Measurements from ENCODE around the gene PPP1R9A. TPM values are rescaled to one million over a fixed set of nuclear protein-coding genes. Genes with fewer than 3 reads are reported as not detected.

Gene PPP1R9A
- total and polyA plus RNA-seq, 4 donors, result 2.2 to 59.1 (median 14.6) TPM

DNA sequence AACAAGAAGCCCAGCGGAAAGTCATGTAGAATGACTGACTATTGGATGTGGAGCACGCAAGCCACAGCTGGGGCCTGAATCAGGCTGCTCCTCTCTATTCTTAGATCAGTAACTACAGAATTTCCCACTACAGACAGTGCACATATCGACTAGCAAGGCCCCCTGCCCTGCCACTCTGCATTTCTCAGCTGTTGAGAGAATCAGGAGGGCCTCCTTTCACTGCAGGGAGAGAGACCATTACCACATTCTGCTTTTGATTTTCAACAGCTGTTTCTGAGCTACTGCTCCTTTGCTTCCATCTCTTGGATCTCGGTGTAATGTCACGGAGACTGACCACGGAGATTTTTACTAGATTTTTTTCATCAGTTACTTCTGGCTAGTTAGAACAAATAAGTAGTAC is 343.2 kb downstream of the PPP1R9A start:
- ATAC-seq (ENCODE audit: insufficient read depth, low FRiP score) (no peak), DNase-seq (peak; percentile 57 to 76 (median 75))
- WGBS, 2 donors, result 79 to 85% methylated on average over 6 of the region's 6 CpGs
- Histone ChIP-seq H3K27me3 (ENCODE audit: control insufficient read depth in 3 of 3, insufficient read depth in 3 of 3, low read length in 2 of 3) (no peaks in the 10 kb centered on the region), H3K4me3 (no peak overlapping the region), H3K9ac (ENCODE audit: insufficient read depth in 1 of 2, low read length in 2 of 2) (no peak overlapping the region), H3K36me3 (ENCODE audit: control insufficient read depth in 4 of 4, insufficient read depth in 4 of 4, low read length in 4 of 4) (peaks cover 0 to 3% (median 1%) of the 10 kb centered on the region in 4 donors), H3K27ac (ENCODE audit: low read depth in 1 of 2, low read length in 1 of 2) (no peak overlapping the region), H3K9me3 (ENCODE audit: control insufficient read depth in 4 of 4, insufficient read depth in 3 of 4, low read length in 3 of 4) (no peaks in the 10 kb centered on the region), H3K4me1 (ENCODE audit: control insufficient read depth in 5 of 5, insufficient read depth in 5 of 5, low read length in 5 of 5) (peaks cover 0 to 24% (median 0%) of the 10 kb centered on the region in 5 donors)
- TF ChIP-seq, protein P1, sequence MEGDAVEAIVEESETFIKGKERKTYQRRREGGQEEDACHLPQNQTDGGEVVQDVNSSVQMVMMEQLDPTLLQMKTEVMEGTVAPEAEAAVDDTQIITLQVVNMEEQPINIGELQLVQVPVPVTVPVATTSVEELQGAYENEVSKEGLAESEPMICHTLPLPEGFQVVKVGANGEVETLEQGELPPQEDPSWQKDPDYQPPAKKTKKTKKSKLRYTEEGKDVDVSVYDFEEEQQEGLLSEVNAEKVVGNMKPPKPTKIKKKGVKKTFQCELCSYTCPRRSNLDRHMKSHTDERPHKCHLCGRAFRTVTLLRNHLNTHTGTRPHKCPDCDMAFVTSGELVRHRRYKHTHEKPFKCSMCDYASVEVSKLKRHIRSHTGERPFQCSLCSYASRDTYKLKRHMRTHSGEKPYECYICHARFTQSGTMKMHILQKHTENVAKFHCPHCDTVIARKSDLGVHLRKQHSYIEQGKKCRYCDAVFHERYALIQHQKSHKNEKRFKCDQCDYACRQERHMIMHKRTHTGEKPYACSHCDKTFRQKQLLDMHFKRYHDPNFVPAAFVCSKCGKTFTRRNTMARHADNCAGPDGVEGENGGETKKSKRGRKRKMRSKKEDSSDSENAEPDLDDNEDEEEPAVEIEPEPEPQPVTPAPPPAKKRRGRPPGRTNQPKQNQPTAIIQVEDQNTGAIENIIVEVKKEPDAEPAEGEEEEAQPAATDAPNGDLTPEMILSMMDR (IDR thresholded peaks at IDR 0.05; ENCODE audit: control extremely low read depth, extremely low read depth), result no peak

DNA sequence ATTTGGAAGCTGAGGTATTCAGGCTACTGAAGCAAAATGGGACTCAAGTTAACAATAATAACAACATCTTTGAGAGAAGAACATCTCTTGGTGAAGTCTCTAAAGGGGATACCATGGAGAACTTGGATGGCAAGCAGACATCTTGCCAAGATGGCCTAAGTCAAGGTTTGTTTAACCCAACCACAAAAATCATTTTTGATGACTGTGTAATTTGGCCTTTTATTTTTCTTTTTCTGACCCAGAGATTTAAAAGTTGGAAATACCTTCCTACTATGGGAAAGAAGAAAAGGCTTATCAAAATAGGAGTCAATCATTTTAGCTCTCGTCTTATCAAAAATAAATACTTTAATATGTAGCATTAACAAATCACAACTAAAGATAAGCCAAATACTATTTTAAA is 344.6 kb downstream of the PPP1R9A start:
- DNase-seq (no peak), ATAC-seq (ENCODE audit: insufficient read depth, low FRiP score) (no peak)
- TF ChIP-seq, protein P1 (IDR thresholded peaks at IDR 0.05; ENCODE audit: control extremely low read depth, extremely low read depth), result no peak
- Histone ChIP-seq H3K36me3 (ENCODE audit: control insufficient read depth in 4 of 4, insufficient read depth in 4 of 4, low read length in 4 of 4) (peaks cover 0 to 3% (median 1%) of the 10 kb centered on the region in 4 donors), H3K27me3 (ENCODE audit: control insufficient read depth in 3 of 3, insufficient read depth in 3 of 3, low read length in 2 of 3) (no peaks in the 10 kb centered on the region), H3K9ac (ENCODE audit: insufficient read depth in 1 of 2, low read length in 2 of 2) (no peak overlapping the region), H3K9me3 (ENCODE audit: control insufficient read depth in 4 of 4, insufficient read depth in 3 of 4, low read length in 3 of 4) (no peaks in the 10 kb centered on the region), H3K4me1 (ENCODE audit: control insufficient read depth in 5 of 5, insufficient read depth in 5 of 5, low read length in 5 of 5) (peaks cover 0 to 20% (median 0%) of the 10 kb centered on the region in 5 donors), H3K4me3 (no peak overlapping the region), H3K27ac (ENCODE audit: low read depth in 1 of 2, low read length in 1 of 2) (no peak overlapping the region)
- WGBS, 2 donors, result 94 to 100% methylated on average over 1 of the region's 1 CpG

DNA sequence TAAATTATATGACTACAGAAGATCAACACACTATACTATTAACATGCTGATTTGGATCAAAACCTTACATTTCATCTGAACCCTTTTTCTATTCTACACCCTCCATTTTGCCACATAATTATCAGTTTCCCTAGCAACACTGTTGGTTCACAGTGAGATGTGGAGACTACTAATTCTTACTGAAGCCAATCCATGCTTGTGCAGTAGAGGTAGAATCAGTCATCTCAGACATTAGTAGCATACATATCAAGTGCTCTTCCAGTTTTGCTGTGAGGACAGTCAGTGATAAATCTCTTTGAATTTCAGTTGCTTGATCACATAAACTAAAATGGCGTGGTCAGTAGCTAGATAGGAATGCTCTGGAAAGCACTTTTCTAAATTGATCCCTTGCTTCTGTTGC is 346.6 kb downstream of the PPP1R9A start:
- 90 to 96% methylated on average over 1 of the region's 1 CpG for WGBS, 2 donors
- H3K27me3 ChIP-seq (ENCODE audit: control insufficient read depth in 3 of 3, insufficient read depth in 3 of 3, low read length in 2 of 3), result no peaks in the 10 kb centered on the region
- no peak for ATAC-seq (ENCODE audit: insufficient read depth, low FRiP score)

More for the DNA sequence above, 346.6 kb downstream of the PPP1R9A start:
- Histone ChIP-seq H3K9me3 (ENCODE audit: control insufficient read depth in 4 of 4, insufficient read depth in 3 of 4, low read length in 3 of 4) (no peaks in the 10 kb centered on the region), H3K27ac (ENCODE audit: low read depth in 1 of 2, low read length in 1 of 2) (no peak overlapping the region), H3K4me1 (ENCODE audit: control insufficient read depth in 5 of 5, insufficient read depth in 5 of 5, low read length in 5 of 5) (peaks cover 0 to 11% (median 0%) of the 10 kb centered on the region in 5 donors), H3K9ac (ENCODE audit: insufficient read depth in 1 of 2, low read length in 2 of 2) (no peak overlapping the region), H3K4me3 (no peak overlapping the region), H3K36me3 (ENCODE audit: control insufficient read depth in 4 of 4, insufficient read depth in 4 of 4, low read length in 4 of 4) (peaks cover 0 to 3% (median 1%) of the 10 kb centered on the region in 4 donors)
- TF ChIP-seq, protein P1 (IDR thresholded peaks at IDR 0.05; ENCODE audit: control extremely low read depth, extremely low read depth), result no peak
- DNase-seq, result no peak

Measured in lung (tissue), 12 donors.